ENCODE data around the gene SCRN3.
"Not testable (repeated sequence)": the region's sequence is repeated elsewhere in the genome, so short reads cannot be mapped to it uniquely, and the experiment has no call there.

- not testable (repeated sequence) for TF ChIP-seq CTCF (conservative IDR thresholded peaks at IDR 0.05 in 1 of 2, IDR thresholded peaks at IDR 0.05 in 1 of 2; ENCODE audit: low read depth in 1 of 2, low read length in 2 of 2); EZH2 (IDR thresholded peaks at IDR 0.05; ENCODE audit: low read length, missing control alignments)
Measured at GRCh38 chr2:174359663-174360062, 35.9 kb upstream of the SCRN3 start.
